ENCODE data around the gene PSTPIP2.

Gene PSTPIP2

GRCh38 chr18:46061387-46061786, 10.7 kb downstream of the PSTPIP2 start:
- Histone ChIP-seq H3F3A (ENCODE audit: low read depth) (no peaks in the 10 kb centered on the region), H3K9ac (ENCODE audit: low read depth, low read length, poor library complexity, severe bottlenecking) (no peak overlapping the region), H3K9me3 (ENCODE audit: insufficient read depth, low read depth, low read length) (no peaks in the 10 kb centered on the region)

GRCh38 chr18:46060359-46060841, 11.7 kb downstream of the PSTPIP2 start:
- H3K36me3 ChIP-seq (ENCODE audit: insufficient read depth, low read length): no peaks in the 10 kb centered on the region
- no peak overlapping the region for H3K9ac ChIP-seq (ENCODE audit: low read depth, low read length, poor library complexity, severe bottlenecking)
- TF ChIP-seq CTCF (conservative IDR thresholded peaks at IDR 0.05; ENCODE audit: low read length) (no peak), EZH2phosphoT487 (IDR thresholded peaks at IDR 0.05; ENCODE audit: borderline replicate concordance) (no peak)
- no peaks in the 10 kb centered on the region for H3K27me3 ChIP-seq (ENCODE audit: insufficient read depth, low read length, poor library complexity, severe bottlenecking)
- no peaks in the 10 kb centered on the region for H3K9me2 ChIP-seq (replicated peaks; ENCODE audit: low read depth, low read length)
- peak overlapping the region; percentile 29 for H2AFZ ChIP-seq (ENCODE audit: low read length)
- H3F3A ChIP-seq (ENCODE audit: low read depth): no peaks in the 10 kb centered on the region
- no peak overlapping the region for H3K4me2 ChIP-seq (ENCODE audit: low read depth, low read length, poor library complexity, severe bottlenecking)
- H4K20me1 ChIP-seq (ENCODE audit: insufficient read depth, low read length, poor library complexity, severe bottlenecking): no peaks in the 10 kb centered on the region
- no peaks in the 10 kb centered on the region for H3K79me2 ChIP-seq (ENCODE audit: insufficient read depth, low read length)
- H3K4me3 ChIP-seq (ENCODE audit: low read length, poor library complexity, severe bottlenecking): no peak overlapping the region
- H3K9me3 ChIP-seq (ENCODE audit: insufficient read depth, low read depth, low read length): no peaks in the 10 kb centered on the region
- peaks cover 11% of the 10 kb centered on the region for H3K4me1 ChIP-seq (ENCODE audit: insufficient read depth, low read length, poor library complexity, severe bottlenecking)

More at GRCh38 chr18:46061387-46061786, 10.7 kb downstream of the PSTPIP2 start:
- Histone ChIP-seq H4K20me1 (ENCODE audit: insufficient read depth, low read length, poor library complexity, severe bottlenecking) (no peaks in the 10 kb centered on the region), H3K4me1 (ENCODE audit: insufficient read depth, low read length, poor library complexity, severe bottlenecking) (peaks cover 1% of the 10 kb centered on the region), H3K27me3 (ENCODE audit: insufficient read depth, low read length, poor library complexity, severe bottlenecking) (no peaks in the 10 kb centered on the region), H2AFZ (ENCODE audit: low read length) (no peak overlapping the region), H3K4me3 (ENCODE audit: low read length, poor library complexity, severe bottlenecking) (no peak overlapping the region), H3K4me2 (ENCODE audit: low read depth, low read length, poor library complexity, severe bottlenecking) (no peak overlapping the region), H3K79me2 (ENCODE audit: insufficient read depth, low read length) (no peaks in the 10 kb centered on the region), H3K36me3 (ENCODE audit: insufficient read depth, low read length) (no peaks in the 10 kb centered on the region), H3K9me2 (replicated peaks; ENCODE audit: low read depth, low read length) (no peaks in the 10 kb centered on the region)
- TF ChIP-seq CTCF (conservative IDR thresholded peaks at IDR 0.05; ENCODE audit: low read length) (no peak), EZH2phosphoT487 (IDR thresholded peaks at IDR 0.05; ENCODE audit: borderline replicate concordance) (no peak)

- Histone ChIP-seq H3K36me3 (ENCODE audit: insufficient read depth, low read length) (no peaks in the 10 kb centered on the region), H3K4me2 (ENCODE audit: low read depth, low read length, poor library complexity, severe bottlenecking) (peak overlapping the region; percentile 74), H3K79me2 (ENCODE audit: insufficient read depth, low read length) (no peaks in the 10 kb centered on the region), H3F3A (ENCODE audit: low read depth) (no peaks in the 10 kb centered on the region), H3K4me3 (ENCODE audit: low read length, poor library complexity, severe bottlenecking) (peak overlapping the region; percentile 44), H3K9me3 (ENCODE audit: insufficient read depth, low read depth, low read length) (no peaks in the 10 kb centered on the region), H3K4me1 (ENCODE audit: insufficient read depth, low read length, poor library complexity, severe bottlenecking) (peaks cover 41% of the 10 kb centered on the region), H3K9ac (ENCODE audit: low read depth, low read length, poor library complexity, severe bottlenecking) (peak overlapping the region; percentile 60), H2AFZ (ENCODE audit: low read length) (peak overlapping the region; percentile 54), H4K20me1 (ENCODE audit: insufficient read depth, low read length, poor library complexity, severe bottlenecking) (no peaks in the 10 kb centered on the region), H3K27me3 (ENCODE audit: insufficient read depth, low read length, poor library complexity, severe bottlenecking) (no peaks in the 10 kb centered on the region), H3K9me2 (replicated peaks; ENCODE audit: low read depth, low read length) (no peaks in the 10 kb centered on the region)
- no peak for TF ChIP-seq EZH2phosphoT487 (IDR thresholded peaks at IDR 0.05; ENCODE audit: borderline replicate concordance)
- no peak for TF ChIP-seq CTCF (conservative IDR thresholded peaks at IDR 0.05; ENCODE audit: low read length)
These were observed 16.2 kb downstream of the PSTPIP2 start for GRCh38 chr18:46055838-46056230.
